ENCODE results near the gene OR2L13.

Gene OR2L13

GRCh38 chr1:248111157-248111556 lies 16.2 kb downstream of the OR2L13 start:
- Histone ChIP-seq H3K9me3 (replicated peaks; ENCODE audit: insufficient read depth, low read length) (no peaks in the 10 kb centered on the region), H2AFZ (ENCODE audit: low read length) (no peak overlapping the region), H3K79me2 (ENCODE audit: low read length) (no peaks in the 10 kb centered on the region), H3K4me2 (ENCODE audit: low read depth, low read length) (no peak overlapping the region), H3K27me3 (replicated peaks; ENCODE audit: insufficient read depth, low read length) (no peaks in the 10 kb centered on the region), H3K4me1 (ENCODE audit: low read length) (no peaks in the 10 kb centered on the region), H3F3A (ENCODE audit: insufficient read depth, low read length) (no peaks in the 10 kb centered on the region), H4K20me1 (ENCODE audit: insufficient read depth, low read length) (no peaks in the 10 kb centered on the region), H3K36me3 (replicated peaks; ENCODE audit: insufficient read depth, low read length) (no peaks in the 10 kb centered on the region), H3K27ac (ENCODE audit: low read length) (no peak overlapping the region), H3K4me3 (ENCODE audit: low read length) (no peak overlapping the region), H3K9me2 (replicated peaks; ENCODE audit: insufficient read depth, low read length) (no peaks in the 10 kb centered on the region), H3K9ac (ENCODE audit: low read length) (no peak overlapping the region)
- DNase-seq, result no peak
- TF ChIP-seq EZH2 (optimal IDR thresholded peaks at IDR 0.05; ENCODE audit: low read depth, low read length) (no peak), EZH2phosphoT487 (IDR thresholded peaks at IDR 0.05; ENCODE audit: low read length) (no peak), CTCF (IDR thresholded peaks at IDR 0.05; ENCODE audit: low read length) (no peak)

GRCh38 chr1:248114890-248115289 lies 19.9 kb downstream of the OR2L13 start:
- no peak overlapping the region for H3K9ac ChIP-seq (ENCODE audit: low read length)
- TF ChIP-seq EZH2 (optimal IDR thresholded peaks at IDR 0.05; ENCODE audit: low read depth, low read length), result no peak
- no peak for TF ChIP-seq CTCF (IDR thresholded peaks at IDR 0.05; ENCODE audit: low read length)
- no peak for TF ChIP-seq EZH2phosphoT487 (IDR thresholded peaks at IDR 0.05; ENCODE audit: low read length)

GRCh38 chr1:248127653-248128052 lies 32.7 kb downstream of the OR2L13 start:
- Histone ChIP-seq H3F3A (ENCODE audit: insufficient read depth, low read length) (no peaks in the 10 kb centered on the region), H4K20me1 (ENCODE audit: insufficient read depth, low read length) (no peaks in the 10 kb centered on the region), H2AFZ (ENCODE audit: low read length) (peak overlapping the region; percentile 25), H3K79me2 (ENCODE audit: low read length) (no peaks in the 10 kb centered on the region), H3K9ac (ENCODE audit: low read length) (no peak overlapping the region), H3K36me3 (replicated peaks; ENCODE audit: insufficient read depth, low read length) (no peaks in the 10 kb centered on the region), H3K27me3 (replicated peaks; ENCODE audit: insufficient read depth, low read length) (no peaks in the 10 kb centered on the region), H3K4me2 (ENCODE audit: low read depth, low read length) (peak overlapping the region; percentile 6; the same call in 1 of the 2 replicates), H3K27ac (ENCODE audit: low read length) (no peak overlapping the region), H3K4me3 (ENCODE audit: low read length) (no peak overlapping the region), H3K4me1 (ENCODE audit: low read length) (peaks cover 3% of the 10 kb centered on the region; the same call in 1 of the 2 replicates), H3K9me2 (replicated peaks; ENCODE audit: insufficient read depth, low read length) (no peaks in the 10 kb centered on the region), H3K9me3 (replicated peaks; ENCODE audit: insufficient read depth, low read length) (no peaks in the 10 kb centered on the region)
- TF ChIP-seq EZH2phosphoT487 (IDR thresholded peaks at IDR 0.05; ENCODE audit: low read length) (no peak), EZH2 (optimal IDR thresholded peaks at IDR 0.05; ENCODE audit: low read depth, low read length) (no peak), CTCF (IDR thresholded peaks at IDR 0.05; ENCODE audit: low read length) (no peak)
- DNase-seq, result no peak

More at GRCh38 chr1:248114890-248115289, 19.9 kb downstream of the OR2L13 start:
- DNase-seq, result no peak
- Histone ChIP-seq H2AFZ (ENCODE audit: low read length) (no peak overlapping the region), H3K4me1 (ENCODE audit: low read length) (no peaks in the 10 kb centered on the region), H3F3A (ENCODE audit: insufficient read depth, low read length) (no peaks in the 10 kb centered on the region), H3K4me2 (ENCODE audit: low read depth, low read length) (no peak overlapping the region), H3K9me2 (replicated peaks; ENCODE audit: insufficient read depth, low read length) (no peaks in the 10 kb centered on the region), H3K4me3 (ENCODE audit: low read length) (no peak overlapping the region), H3K9me3 (replicated peaks; ENCODE audit: insufficient read depth, low read length) (no peaks in the 10 kb centered on the region), H3K27me3 (replicated peaks; ENCODE audit: insufficient read depth, low read length) (no peaks in the 10 kb centered on the region), H3K36me3 (replicated peaks; ENCODE audit: insufficient read depth, low read length) (no peaks in the 10 kb centered on the region), H3K79me2 (ENCODE audit: low read length) (no peaks in the 10 kb centered on the region), H3K27ac (ENCODE audit: low read length) (no peak overlapping the region), H4K20me1 (ENCODE audit: insufficient read depth, low read length) (no peaks in the 10 kb centered on the region)

Measured in MM.1S (cell line).